SU-DHL-6 (cell line): ENCODE data around the gene GRAP.

Experiments used
- H2AFZ ChIP-seq: fragments of 200-600 bp; sonication (generic); 2 replicates; pipeline ENCODE4 v1.6.1; 2014; ENCODE audit warnings: low read depth, mild to moderate bottlenecking, moderate library complexity, mixed read lengths, antibody characterized with exemption, low read length; ENCODE audit not compliant: severe bottlenecking
- H3F3A ChIP-seq: fragments of 200-600 bp; shearing (Covaris generic); 2 replicates; pipeline ENCODE4 v1.6.0; 2016; ENCODE audit warnings: antibody characterized with exemption, mild to moderate bottlenecking; ENCODE audit not compliant: insufficient read depth
- H3K27ac ChIP-seq: fragments of 200-600 bp; sonication (generic); 2 replicates; pipeline ENCODE4 v1.5.1; 2016; ENCODE audit warnings: low read depth, mild to moderate bottlenecking, low read length, moderate library complexity, mixed read lengths
- H3K27me3 ChIP-seq: fragments of 200-600 bp; sonication (generic), shearing (Covaris generic); 2 replicates; pipeline ENCODE4 v1.6.0; 2014; ENCODE audit warnings: mild to moderate bottlenecking, low read length
- H3K36me3 ChIP-seq: fragments of 200-600 bp; sonication (generic); 2 replicates; pipeline ENCODE4 v1.6.1; 2014; ENCODE audit warnings: mild to moderate bottlenecking, low read length, mixed read lengths
- H3K4me2 ChIP-seq: fragments of 300-600, 200-600 bp; shearing (Covaris generic), sonication (generic); 2 replicates; pipeline ENCODE4 v1.6.0; 2014; ENCODE audit warnings: low read length, low read depth, mild to moderate bottlenecking; ENCODE audit not compliant: poor library complexity, severe bottlenecking
- H3K4me3 ChIP-seq: fragments of 200-600 bp; sonication (generic); 2 replicates; pipeline ENCODE4 v1.5.1; 2014; ENCODE audit warnings: antibody characterized with exemption, low read length, mild to moderate bottlenecking, mixed read lengths; ENCODE audit not compliant: insufficient read depth, poor library complexity, severe bottlenecking
- H3K79me2 ChIP-seq: fragments of 200-600 bp; sonication (generic); 2 replicates; pipeline ENCODE4 v1.6.1; 2014; ENCODE audit warnings: mild to moderate bottlenecking, low read length, moderate library complexity; ENCODE audit not compliant: insufficient read depth
- H3K9ac ChIP-seq: fragments of 200-600 bp; sonication (generic); 2 replicates; pipeline ENCODE4 v1.7.0; 2014; ENCODE audit warnings: mild to moderate bottlenecking, low read length
- H3K9me2 ChIP-seq: fragments of 200-600 bp; sonication (generic); replicated peaks from 2 replicates; pipeline ENCODE4 v1.6.1; 2014; ENCODE audit warnings: low read length; ENCODE audit not compliant: insufficient read depth
- H3K9me3 ChIP-seq: fragments of 200-600 bp; sonication (generic); 2 replicates; pipeline ENCODE4 v1.6.1; 2014; ENCODE audit warnings: low read length, mixed read lengths; ENCODE audit not compliant: insufficient read depth
- H4K20me1 ChIP-seq: fragments of 200-600 bp; sonication (generic); 2 replicates; pipeline ENCODE4 v1.6.1; 2014; ENCODE audit warnings: low read depth, mild to moderate bottlenecking, antibody characterized with exemption, low read length, moderate library complexity, mixed read lengths
- EZH2phosphoT487 ChIP-seq: fragments of 200-600 bp; sonication (generic), shearing (Covaris generic); conservative IDR thresholded peaks from 2 replicates; pipeline ENCODE4 v1.6.1; 2018; ENCODE audit warnings: mild to moderate bottlenecking, antibody characterized with exemption, low read length, moderate library complexity, mixed read lengths
- TF ChIP-seq, protein P1 (sequence below): fragments of 200-600 bp; sonication (generic); IDR thresholded peaks from one replicate; pipeline ENCODE4 v1.5.1; 2017; ENCODE audit warnings: antibody characterized with exemption, mild to moderate bottlenecking, low read length, moderate library complexity; ENCODE audit not compliant: insufficient read depth, poor library complexity, severe bottlenecking

GRAP gene

DNA sequence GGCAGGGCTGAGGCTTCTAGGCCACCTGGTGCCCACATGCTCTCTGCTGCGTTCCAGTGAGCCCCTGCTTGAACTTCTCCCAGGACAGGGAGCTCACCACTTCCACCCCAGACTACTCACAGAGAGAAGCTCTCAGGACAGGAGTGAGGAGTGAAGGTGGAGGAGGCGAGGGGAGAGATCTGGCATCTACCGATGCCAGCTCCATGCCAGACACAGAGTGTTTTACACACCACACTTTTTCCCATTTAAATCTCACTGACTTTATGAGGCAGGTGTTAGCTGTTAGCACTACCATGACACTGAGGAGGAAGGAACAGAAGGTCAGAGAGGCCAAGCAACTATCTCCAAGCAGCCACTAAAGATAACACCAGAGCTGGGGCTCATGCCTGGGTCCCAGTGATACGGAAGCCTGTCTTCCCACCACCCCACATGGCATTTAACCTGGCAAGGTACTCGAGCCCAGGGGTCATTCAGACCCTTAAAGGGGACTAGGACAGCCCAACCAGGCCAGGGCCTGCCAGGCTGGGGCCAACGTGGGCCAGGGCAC is 49.0 kb downstream of the GRAP start:
- peaks cover 13% of the 10 kb centered on the region; the same call in 1 of the 2 replicates for H3K36me3 ChIP-seq
- H2AFZ ChIP-seq = no peak overlapping the region
- H3K9me2 ChIP-seq = no peaks in the 10 kb centered on the region
- no peak overlapping the region for H3K4me3 ChIP-seq
- peaks cover 46% of the 10 kb centered on the region for H3K79me2 ChIP-seq
- no peak overlapping the region for H3K9ac ChIP-seq
- no peaks in the 10 kb centered on the region for H3K27me3 ChIP-seq
- peaks cover 7% of the 10 kb centered on the region; the same call in 1 of the 2 replicates for H3K9me3 ChIP-seq
- H3K27ac ChIP-seq = no peak overlapping the region
- H3K4me2 ChIP-seq = no peak overlapping the region
- H4K20me1 ChIP-seq = no peaks in the 10 kb centered on the region
- H3F3A ChIP-seq = no peaks in the 10 kb centered on the region
- no peak for TF ChIP-seq EZH2phosphoT487
- TF ChIP-seq, protein P1, sequence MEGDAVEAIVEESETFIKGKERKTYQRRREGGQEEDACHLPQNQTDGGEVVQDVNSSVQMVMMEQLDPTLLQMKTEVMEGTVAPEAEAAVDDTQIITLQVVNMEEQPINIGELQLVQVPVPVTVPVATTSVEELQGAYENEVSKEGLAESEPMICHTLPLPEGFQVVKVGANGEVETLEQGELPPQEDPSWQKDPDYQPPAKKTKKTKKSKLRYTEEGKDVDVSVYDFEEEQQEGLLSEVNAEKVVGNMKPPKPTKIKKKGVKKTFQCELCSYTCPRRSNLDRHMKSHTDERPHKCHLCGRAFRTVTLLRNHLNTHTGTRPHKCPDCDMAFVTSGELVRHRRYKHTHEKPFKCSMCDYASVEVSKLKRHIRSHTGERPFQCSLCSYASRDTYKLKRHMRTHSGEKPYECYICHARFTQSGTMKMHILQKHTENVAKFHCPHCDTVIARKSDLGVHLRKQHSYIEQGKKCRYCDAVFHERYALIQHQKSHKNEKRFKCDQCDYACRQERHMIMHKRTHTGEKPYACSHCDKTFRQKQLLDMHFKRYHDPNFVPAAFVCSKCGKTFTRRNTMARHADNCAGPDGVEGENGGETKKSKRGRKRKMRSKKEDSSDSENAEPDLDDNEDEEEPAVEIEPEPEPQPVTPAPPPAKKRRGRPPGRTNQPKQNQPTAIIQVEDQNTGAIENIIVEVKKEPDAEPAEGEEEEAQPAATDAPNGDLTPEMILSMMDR = no peak

DNA sequence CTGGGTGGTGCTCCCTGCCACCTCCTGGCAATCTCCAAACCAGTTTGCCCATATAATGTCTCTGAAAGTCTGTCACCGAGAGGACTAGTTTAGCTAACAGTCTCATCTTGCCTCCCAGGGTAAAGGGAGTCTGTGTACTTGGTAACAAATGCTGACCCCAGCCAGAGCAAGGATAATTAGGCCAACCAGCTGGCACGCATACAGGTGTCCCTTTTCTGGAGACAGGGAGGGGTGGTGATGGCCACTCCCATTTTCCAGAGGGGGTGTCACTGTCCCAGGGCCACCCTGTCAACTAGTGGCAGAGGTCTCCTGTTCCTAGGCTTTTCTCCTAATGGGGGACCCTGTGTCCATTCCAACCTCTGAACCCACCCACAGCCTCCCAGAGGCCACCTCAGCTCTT is 50.3 kb downstream of the GRAP start:
- Histone ChIP-seq H4K20me1 (no peaks in the 10 kb centered on the region; the same call in 1 of the 2 replicates), H3K27me3 (no peaks in the 10 kb centered on the region), H3K79me2 (peaks cover 48% of the 10 kb centered on the region), H3K4me3 (no peak overlapping the region), H3F3A (no peaks in the 10 kb centered on the region), H3K4me2 (no peak overlapping the region), H3K9me2 (no peaks in the 10 kb centered on the region), H3K9ac (no peak overlapping the region), H2AFZ (no peak overlapping the region), H3K9me3 (peaks cover 7% of the 10 kb centered on the region; the same call in 1 of the 2 replicates), H3K36me3 (peaks cover 13% of the 10 kb centered on the region; the same call in 1 of the 2 replicates), H3K27ac (no peak overlapping the region)
- no peak for TF ChIP-seq EZH2phosphoT487
- TF ChIP-seq, protein P1 = no peak

DNA sequence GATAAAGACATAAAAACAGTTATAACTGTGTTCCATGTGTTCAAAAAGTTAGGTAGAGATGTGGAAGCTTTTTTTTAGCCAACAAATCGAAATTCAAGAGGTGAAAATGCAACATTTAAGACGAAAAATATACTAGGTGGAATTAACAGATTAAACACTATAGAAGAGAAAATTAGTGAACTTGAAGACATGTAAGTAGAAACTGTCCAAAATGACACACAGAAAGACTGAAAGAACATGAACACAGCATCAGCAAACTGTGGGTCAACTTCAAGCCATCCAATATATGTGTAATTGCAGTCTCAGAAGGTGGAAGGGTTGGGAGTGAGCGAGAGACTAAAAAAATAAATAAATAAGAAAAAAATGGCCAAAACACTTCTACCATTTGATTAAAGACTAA is 51.5 kb downstream of the GRAP start:
- peaks cover 7% of the 10 kb centered on the region; the same call in 1 of the 2 replicates for H3K9me3 ChIP-seq
- H3K9me2 ChIP-seq = no peaks in the 10 kb centered on the region
- H3K36me3 ChIP-seq = peaks cover 13% of the 10 kb centered on the region; the same call in 1 of the 2 replicates
- no peaks in the 10 kb centered on the region; the same call in 1 of the 2 replicates for H4K20me1 ChIP-seq
- no peak overlapping the region for H3K27ac ChIP-seq
- no peaks in the 10 kb centered on the region for H3K27me3 ChIP-seq
- H3K4me3 ChIP-seq = no peak overlapping the region
- no peaks in the 10 kb centered on the region for H3F3A ChIP-seq
- H3K4me2 ChIP-seq = no peak overlapping the region
- TF ChIP-seq EZH2phosphoT487 = no peak
- TF ChIP-seq, protein P1 = no peak
- peaks cover 52% of the 10 kb centered on the region for H3K79me2 ChIP-seq
- no peak overlapping the region for H2AFZ ChIP-seq
- no peak overlapping the region for H3K9ac ChIP-seq
